GM18867 (cell line): ENCODE results near the gene LKAAEAR1.
"Not testable (repeated sequence)": the region's sequence is repeated elsewhere in the genome, so short reads cannot be mapped to it uniquely, and the experiment has no call there.

Experiments
- ATAC-seq: cut with Tn5 transposase; IDR thresholded peaks from one replicate; pipeline ENCODE4 v1.9.1; 2021; ENCODE audit warnings: mild to moderate bottlenecking, moderate library complexity; ENCODE audit not compliant: unreplicated experiment

Gene LKAAEAR1

DNA sequence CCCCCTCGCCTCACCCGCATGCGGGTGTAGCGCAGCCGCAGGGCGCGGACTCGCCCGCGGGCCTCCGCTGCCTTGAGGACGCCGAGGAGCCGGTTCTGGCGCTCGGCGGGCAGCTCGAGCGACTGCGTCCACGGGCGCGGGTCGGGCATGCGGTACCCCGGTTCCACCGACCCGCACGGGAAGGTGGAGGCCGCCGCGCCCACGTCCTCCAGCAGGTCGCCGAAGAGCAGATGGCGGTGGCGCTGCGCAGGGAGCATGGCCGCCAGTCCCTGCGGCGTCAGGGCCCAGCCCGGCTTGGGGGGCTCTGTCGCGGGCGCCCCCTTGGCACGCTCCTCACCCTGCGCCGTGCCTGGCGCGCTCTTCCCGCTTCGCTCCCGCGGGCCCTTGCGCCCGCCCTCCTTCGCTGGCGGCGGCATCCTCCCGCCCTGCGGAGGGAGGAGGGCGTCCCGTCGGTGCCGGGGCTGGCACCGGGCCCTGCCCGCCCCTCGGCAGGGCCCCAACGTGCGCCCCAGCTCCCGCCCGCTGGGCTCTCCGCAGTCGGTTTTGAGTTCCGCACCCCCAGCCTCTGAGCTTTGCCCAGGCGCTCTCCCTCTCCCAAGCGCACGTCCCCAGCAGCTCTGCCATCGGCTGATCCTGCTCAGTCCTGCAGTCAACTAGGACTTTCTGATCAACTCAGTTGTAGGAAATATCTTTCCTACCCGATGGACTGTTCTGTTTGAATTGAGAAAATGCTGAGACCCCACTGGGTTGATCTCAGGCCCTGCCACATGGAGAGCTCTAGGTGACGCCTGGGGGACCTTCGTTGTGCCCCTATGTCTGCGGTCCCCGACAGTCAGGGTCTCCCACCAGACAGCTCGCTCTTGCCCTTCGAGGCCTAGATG is at the start of gene LKAAEAR1:
LKAAEAR1 (minus strand) TSS at position 595 of the 881 bp plus-strand sequence; CDS start at position 416, 179 bp downstream.
- no peak for ATAC-seq

DNA sequence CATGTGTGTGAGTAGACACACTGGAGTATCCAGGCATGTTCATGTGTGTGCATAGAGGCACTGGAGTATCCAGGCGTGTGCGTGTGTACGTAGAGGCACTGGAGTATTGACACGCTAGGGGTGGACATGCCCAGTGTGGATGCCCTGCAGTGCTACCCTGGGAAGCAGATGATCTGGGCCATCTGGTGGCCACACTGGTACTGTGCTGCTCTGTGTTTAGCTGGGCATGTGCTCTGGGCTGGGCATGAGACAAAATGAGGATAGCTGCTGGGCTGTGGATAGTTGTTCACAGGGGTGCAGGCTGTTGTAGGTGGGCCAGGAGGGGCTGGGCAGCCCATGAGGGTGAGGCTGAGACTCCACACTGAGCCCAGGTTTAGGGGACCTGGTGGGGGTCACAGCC is 47.2 kb upstream of the LKAAEAR1 start:
- no peak for ATAC-seq

- ATAC-seq = no peak
These were observed 46.7 kb upstream of the LKAAEAR1 start for GRCh38 chr20:64130876-64131275.

DNA sequence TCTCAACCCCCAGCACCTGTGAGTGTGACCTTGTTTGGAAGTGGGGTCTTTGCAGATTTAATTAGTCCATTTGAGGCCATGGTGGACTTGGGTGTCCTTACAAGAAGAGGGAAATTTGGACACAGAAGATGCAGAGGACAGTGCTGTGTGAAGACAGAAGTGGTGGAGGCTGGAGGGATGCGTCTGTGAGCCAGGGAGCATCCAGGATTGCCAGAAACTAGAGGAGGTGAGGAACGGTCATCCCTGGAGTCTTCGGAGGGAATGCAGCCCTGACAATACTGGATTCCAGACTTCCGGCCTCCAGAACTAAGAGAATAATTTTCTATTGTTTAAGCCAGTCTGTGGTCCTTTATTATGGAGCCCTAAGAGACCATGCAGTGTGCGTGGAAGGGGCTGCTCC is 46.1 kb upstream of the LKAAEAR1 start:
- no peak for ATAC-seq

- ATAC-seq = no peak
These were observed 45.1 kb upstream of the LKAAEAR1 start for GRCh38 chr20:64129146-64129782.

GRCh38 chr20:64123517-64123916 is 39.3 kb upstream of the LKAAEAR1 start:
- not testable (repeated sequence) for ATAC-seq

GRCh38 chr20:64122927-64123326 is 38.7 kb upstream of the LKAAEAR1 start:
- ATAC-seq = not testable (repeated sequence)

DNA sequence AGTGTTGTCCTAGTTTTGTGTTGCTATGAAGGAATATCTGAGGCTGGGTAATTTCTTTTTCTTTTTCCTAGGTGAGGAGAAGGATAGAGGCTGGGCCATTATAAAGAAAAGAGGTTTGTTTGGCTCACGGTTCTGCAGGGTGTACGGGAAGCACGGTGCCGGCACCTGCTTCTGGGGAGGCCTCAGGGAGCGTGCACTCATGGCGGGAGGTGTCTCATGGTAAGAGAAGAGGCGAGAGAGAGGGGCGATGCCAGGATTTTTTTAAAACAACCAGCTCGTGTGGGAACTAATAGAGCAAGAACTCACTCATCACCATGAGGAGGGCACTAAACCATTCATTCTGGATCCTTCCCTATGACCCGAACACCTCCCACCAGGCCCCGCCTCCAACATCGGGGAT is 37.4 kb upstream of the LKAAEAR1 start:
- no peak for ATAC-seq

DNA sequence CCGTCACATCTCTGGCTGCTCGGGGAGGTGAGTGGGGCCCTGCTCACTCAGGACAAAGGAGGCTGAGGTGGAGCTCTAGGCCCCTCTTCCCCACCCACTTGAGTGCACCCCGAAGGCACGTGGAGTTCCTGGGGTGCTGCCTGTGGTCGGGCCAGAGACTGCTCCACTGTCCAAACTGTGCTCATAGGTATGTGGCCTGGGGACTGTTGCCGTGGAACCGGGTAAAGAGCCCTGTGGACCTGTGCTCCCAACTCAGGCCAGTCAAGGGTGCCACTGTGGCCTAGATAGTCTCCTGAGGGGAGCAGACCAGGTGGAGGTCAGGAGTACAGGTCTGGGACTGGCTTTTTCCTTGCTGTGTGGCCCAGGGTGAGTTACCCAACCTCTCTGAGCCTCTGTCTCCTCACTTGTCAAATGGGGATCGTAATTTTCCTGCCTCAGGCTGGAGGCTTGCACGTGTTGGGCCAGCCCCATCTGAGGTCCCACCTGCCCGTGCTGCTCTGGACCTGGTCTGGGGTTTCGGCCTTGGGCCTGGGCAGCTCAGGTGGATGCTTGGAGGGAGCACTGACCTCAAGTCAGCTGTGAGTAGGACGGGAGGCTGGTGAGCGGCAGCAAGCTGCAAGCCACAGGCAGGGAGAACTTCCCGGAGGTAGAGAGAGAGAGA is 35.6 kb upstream of the LKAAEAR1 start:
- ATAC-seq = no peak

GRCh38 chr20:64119301-64119680 is 35.1 kb upstream of the LKAAEAR1 start:
- no peak for ATAC-seq

DNA sequence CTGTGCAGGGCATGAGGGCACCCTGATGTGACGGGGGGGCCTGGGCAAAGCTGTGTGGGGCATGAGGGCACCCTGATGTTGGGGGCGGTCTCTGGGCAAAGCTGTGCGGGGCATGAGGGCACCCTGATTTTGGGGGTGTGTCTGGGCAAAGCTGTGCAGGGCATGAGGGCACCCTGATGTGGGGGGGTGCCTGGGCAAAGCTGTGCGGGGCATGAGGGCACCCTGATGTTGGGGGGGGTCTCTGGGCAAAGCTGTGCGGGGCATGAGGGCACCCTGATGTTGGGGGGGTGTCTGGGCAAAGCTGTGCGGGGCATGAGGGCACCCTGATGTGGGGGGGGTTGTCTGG is 33.2 kb upstream of the LKAAEAR1 start:
- not testable (repeated sequence) for ATAC-seq

DNA sequence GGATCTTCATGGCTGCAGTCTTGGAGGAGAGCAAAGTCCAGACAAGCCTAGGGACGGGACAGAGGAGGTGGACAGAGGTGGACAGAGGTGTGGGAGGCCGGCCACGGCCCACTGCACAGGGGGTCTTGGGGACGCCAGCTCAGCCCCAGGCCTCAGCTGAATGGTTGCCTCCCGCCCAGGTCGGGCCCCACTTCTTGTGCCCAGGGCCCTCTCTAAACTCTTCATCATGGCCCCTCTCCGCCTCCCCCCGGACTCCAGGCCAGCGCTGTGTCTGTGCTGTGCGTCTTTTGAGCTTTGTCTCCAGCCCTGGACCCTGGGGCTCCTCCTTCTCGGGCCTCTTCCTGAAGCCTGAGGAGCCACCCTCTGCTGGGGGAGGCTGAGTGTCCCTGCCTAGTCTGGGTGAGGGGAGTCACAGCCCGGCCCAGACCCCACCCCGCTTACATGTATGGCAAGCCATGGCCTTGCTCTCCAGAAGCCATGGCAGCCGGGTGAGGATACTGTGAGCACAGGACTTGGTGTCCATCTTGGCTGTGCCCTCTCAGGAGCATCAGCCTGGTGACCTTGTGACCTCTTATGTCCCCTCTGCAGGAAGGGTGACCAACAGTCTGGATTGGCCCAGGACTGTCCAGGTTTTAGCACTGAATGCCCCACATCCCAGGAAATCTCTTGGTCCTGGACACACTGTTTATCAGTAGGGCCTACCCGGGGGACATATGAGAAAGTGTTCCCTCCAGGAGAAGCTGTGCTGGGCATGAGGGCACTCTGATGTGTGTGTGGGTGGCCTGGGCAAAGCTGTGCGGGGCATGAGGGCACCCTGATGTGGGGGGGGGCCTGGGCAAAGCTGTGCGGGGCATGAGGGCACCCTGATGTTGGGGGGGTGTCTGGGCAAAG is 32.6 kb upstream of the LKAAEAR1 start:
- ATAC-seq = no peak

- no peak for ATAC-seq
These were observed 31.8 kb upstream of the LKAAEAR1 start for GRCh38 chr20:64116016-64116415.

GRCh38 chr20:64115171-64115911 is 31.1 kb upstream of the LKAAEAR1 start:
- no peak for ATAC-seq

DNA sequence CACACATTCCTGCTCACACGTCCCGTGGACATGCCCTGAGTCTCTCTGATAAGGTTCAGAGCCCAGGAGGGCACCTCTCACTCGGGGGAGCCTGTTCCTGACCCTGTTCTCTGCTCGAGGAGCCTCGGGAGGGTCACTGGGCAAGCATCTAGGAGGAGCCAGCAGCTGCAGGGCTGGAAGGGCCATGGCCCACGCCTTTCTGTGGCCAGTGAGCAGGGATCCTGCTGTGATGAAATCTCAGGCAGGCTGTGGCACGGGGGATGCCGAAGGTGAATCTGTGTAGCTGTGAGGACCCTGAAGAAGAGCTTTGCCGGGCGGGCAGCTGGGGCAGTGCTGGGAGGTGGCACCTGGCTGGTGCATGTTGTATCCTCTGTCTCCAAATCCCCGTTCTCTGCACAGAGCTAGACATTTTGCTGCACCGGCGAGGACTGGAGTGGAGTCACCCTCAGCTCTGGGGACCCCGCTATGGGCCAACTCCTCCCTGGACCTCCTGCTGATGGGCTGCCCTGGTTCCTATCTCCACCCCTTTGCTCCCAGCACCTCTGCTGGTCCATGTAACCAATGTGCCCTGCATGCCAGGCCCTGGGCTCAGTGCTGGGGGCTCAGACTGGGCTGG is 30.3 kb upstream of the LKAAEAR1 start:
- no peak for ATAC-seq

DNA sequence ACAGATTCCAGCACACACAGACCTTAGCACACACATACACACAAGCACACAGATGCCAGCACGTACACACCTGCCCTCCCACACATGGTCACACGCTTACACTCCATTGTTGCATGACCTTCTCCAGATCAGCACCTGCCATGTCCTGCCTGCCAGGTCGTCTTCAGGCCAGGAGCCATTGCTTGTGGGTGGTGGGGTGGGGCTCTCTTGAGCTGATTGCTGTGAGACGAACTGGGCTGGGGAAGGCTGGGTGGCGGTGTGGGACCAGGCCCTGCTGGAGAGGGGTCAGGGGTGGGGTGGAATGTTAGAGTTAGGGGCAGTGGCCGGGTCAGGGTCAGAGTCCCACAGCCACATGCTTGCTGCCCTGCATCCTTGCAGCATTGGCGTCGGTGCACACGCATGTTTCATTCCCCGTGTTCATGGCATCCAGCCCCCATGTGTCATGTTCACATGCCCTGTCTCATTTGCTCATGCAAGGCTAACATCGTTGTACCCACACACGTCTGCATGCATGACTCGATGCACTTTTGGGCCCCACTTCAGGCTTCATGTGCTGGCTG is 29.7 kb upstream of the LKAAEAR1 start:
- ATAC-seq = no peak

- ATAC-seq = no peak
These were observed 29.2 kb upstream of the LKAAEAR1 start for GRCh38 chr20:64113444-64113775.

- no peak for ATAC-seq
These were observed 28.7 kb upstream of the LKAAEAR1 start for GRCh38 chr20:64112691-64113443.
